HepG2 (cell line): ENCODE data around the gene PHF3. TPM values are rescaled to one million over a fixed set of nuclear protein-coding genes. Genes with fewer than 3 reads are reported as not detected.
A peak's percentile ranks its signal among the peaks of the same experiment; 100 is the strongest.

Experiments used
- ARID4A ChIP-seq: sonication (generic); formaldehyde crosslinking; IDR thresholded peaks from 2 replicates; pipeline ENCODE4 v1.5.0; 2020; ENCODE audit warnings: mild to moderate bottlenecking, missing genetic modification reagents, borderline replicate concordance
- ARNT ChIP-seq: fragments of 450-650 bp; IDR thresholded peaks from 2 replicates; pipeline ENCODE4 v1.6.1; 2017
- DBP ChIP-seq: sonication (generic); formaldehyde crosslinking; IDR thresholded peaks from 2 replicates; pipeline ENCODE4 v1.4.0; 2020; ENCODE audit warnings: missing genetic modification reagents; ENCODE audit errors: not compliant biosample characterization
- NR1H2 ChIP-seq: sonication (generic); formaldehyde crosslinking; IDR thresholded peaks from 2 replicates; pipeline ENCODE4 v1.8.1; 2022; ENCODE audit warnings: low read depth, missing genetic modification reagents, borderline replicate concordance
- TFAP4 ChIP-seq: sonication (generic); IDR thresholded peaks from 2 replicates; pipeline ENCODE4 v1.6.1; 2016; ENCODE audit warnings: low read depth, borderline replicate concordance
- TMF1 ChIP-seq: sonication (generic); formaldehyde crosslinking; IDR thresholded peaks from 2 replicates; pipeline ENCODE4 v1.8.1; 2022; ENCODE audit warnings: low read depth, missing genetic modification reagents
- ZNF451 ChIP-seq: sonication (generic); formaldehyde crosslinking; IDR thresholded peaks from 2 replicates; pipeline ENCODE4 v1.5.0; 2020; ENCODE audit warnings: mild to moderate bottlenecking, missing genetic modification reagents
- ZNF639 ChIP-seq: conservative IDR thresholded peaks from 2 replicates; pipeline ENCODE4 v1.6.1; 2018; ENCODE audit warnings: missing genetic modification reagents
- ZNF672 ChIP-seq: sonication (generic); formaldehyde crosslinking; IDR thresholded peaks from 2 replicates; pipeline ENCODE4 v1.8.1; 2022; ENCODE audit warnings: missing genetic modification reagents
- polyA plus RNA-seq, 8 experiments: library from polyadenylated mRNA; depleted of rRNA in 3 of 8; stranded (reverse) in 7 of 8; unstranded in 1 of 8; fragments of >200 nt; fragmentation: Illumina TruSeq in 4 of 8; extraction: Trizol in 4 of 8; gene quantifications; 2 replicates each; pipeline versions ENCODE4 v1.2.1 to v1.2.3, GENCODE V29; 2011 to 2016; ENCODE audit warnings: low read depth in 4 of 8, missing spikeins in 1 of 8, mixed read lengths in 1 of 8; ENCODE audit not compliant: insufficient read depth in 1 of 8
- total RNA-seq, 5 experiments: library from RNA; depleted of rRNA; stranded (reverse); fragments of >200 nt; fragmentation: Illumina TruSeq; extraction: Trizol; gene quantifications; 2 replicates each; pipeline ENCODE4 v1.2.3, GENCODE V29; 2016; ENCODE audit warnings: low read depth in 1 of 5
- TF ChIP-seq, protein P1 (sequence below): sonication (generic); formaldehyde crosslinking; IDR thresholded peaks from 2 replicates; pipeline ENCODE4 v1.5.0; 2020; ENCODE audit warnings: missing genetic modification reagents
- TF ChIP-seq, protein P2 (sequence below): sonication (generic); formaldehyde crosslinking; IDR thresholded peaks from 2 replicates; pipeline ENCODE4 v1.4.0; 2020; ENCODE audit warnings: mild to moderate bottlenecking, missing genetic modification reagents
- TF ChIP-seq, protein P3 (sequence below): sonication (generic); formaldehyde crosslinking; IDR thresholded peaks from 2 replicates; pipeline ENCODE4 v1.9.0; 2021; ENCODE audit warnings: missing genetic modification reagents, mild to moderate bottlenecking, borderline replicate concordance

The PHF3 gene
- total and polyA plus RNA-seq, 2 of the 13 experiments (the other 11 are each of a cell fraction or from before 2014, with no cell fraction given) = 19.8 to 70.4 TPM

- TF ChIP-seq, protein P1, sequence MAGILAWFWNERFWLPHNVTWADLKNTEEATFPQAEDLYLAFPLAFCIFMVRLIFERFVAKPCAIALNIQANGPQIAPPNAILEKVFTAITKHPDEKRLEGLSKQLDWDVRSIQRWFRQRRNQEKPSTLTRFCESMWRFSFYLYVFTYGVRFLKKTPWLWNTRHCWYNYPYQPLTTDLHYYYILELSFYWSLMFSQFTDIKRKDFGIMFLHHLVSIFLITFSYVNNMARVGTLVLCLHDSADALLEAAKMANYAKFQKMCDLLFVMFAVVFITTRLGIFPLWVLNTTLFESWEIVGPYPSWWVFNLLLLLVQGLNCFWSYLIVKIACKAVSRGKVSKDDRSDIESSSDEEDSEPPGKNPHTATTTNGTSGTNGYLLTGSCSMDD = no peak
- TF ChIP-seq ZNF672 (CRISPR knock-in tag) (no peak), ZNF451 (CRISPR knock-in tag) (no peak), TMF1 (CRISPR knock-in tag) (0 out of 2 replicates have a peak, but pooled peaks have one; percentile 66), ARID4A (CRISPR knock-in tag) (peak; percentile 54; the same call in 1 of the 2 replicates), NR1H2 (no peak), DBP (CRISPR knock-in tag) (peak; percentile 63), ARNT (no peak), TFAP4 (no peak), ZNF639 (CRISPR knock-in tag) (no peak)
- TF ChIP-seq, protein P2, sequence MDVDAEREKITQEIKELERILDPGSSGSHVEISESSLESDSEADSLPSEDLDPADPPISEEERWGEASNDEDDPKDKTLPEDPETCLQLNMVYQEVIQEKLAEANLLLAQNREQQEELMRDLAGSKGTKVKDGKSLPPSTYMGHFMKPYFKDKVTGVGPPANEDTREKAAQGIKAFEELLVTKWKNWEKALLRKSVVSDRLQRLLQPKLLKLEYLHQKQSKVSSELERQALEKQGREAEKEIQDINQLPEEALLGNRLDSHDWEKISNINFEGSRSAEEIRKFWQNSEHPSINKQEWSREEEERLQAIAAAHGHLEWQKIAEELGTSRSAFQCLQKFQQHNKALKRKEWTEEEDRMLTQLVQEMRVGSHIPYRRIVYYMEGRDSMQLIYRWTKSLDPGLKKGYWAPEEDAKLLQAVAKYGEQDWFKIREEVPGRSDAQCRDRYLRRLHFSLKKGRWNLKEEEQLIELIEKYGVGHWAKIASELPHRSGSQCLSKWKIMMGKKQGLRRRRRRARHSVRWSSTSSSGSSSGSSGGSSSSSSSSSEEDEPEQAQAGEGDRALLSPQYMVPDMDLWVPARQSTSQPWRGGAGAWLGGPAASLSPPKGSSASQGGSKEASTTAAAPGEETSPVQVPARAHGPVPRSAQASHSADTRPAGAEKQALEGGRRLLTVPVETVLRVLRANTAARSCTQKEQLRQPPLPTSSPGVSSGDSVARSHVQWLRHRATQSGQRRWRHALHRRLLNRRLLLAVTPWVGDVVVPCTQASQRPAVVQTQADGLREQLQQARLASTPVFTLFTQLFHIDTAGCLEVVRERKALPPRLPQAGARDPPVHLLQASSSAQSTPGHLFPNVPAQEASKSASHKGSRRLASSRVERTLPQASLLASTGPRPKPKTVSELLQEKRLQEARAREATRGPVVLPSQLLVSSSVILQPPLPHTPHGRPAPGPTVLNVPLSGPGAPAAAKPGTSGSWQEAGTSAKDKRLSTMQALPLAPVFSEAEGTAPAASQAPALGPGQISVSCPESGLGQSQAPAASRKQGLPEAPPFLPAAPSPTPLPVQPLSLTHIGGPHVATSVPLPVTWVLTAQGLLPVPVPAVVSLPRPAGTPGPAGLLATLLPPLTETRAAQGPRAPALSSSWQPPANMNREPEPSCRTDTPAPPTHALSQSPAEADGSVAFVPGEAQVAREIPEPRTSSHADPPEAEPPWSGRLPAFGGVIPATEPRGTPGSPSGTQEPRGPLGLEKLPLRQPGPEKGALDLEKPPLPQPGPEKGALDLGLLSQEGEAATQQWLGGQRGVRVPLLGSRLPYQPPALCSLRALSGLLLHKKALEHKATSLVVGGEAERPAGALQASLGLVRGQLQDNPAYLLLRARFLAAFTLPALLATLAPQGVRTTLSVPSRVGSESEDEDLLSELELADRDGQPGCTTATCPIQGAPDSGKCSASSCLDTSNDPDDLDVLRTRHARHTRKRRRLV (CRISPR knock-in tag) = 0 out of 2 replicates have a peak, but pooled peaks have one; percentile 24
- TF ChIP-seq, protein P3, sequence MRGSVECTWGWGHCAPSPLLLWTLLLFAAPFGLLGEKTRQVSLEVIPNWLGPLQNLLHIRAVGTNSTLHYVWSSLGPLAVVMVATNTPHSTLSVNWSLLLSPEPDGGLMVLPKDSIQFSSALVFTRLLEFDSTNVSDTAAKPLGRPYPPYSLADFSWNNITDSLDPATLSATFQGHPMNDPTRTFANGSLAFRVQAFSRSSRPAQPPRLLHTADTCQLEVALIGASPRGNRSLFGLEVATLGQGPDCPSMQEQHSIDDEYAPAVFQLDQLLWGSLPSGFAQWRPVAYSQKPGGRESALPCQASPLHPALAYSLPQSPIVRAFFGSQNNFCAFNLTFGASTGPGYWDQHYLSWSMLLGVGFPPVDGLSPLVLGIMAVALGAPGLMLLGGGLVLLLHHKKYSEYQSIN (CRISPR knock-in tag) = no peak
Measured at GRCh38 chr6:63598049-63599036, 37.3 kb upstream of the PHF3 start (continued).
